Parathyroid adenoma (tissue), 2 donors: Measurements from ENCODE around the gene RNASEH2B.

Experiments
- H2AFZ ChIP-seq: fragments of 300-600 bp; sonication (generic); one replicate; pipeline ENCODE4 v1.7.0; 2017; ENCODE audit warnings: antibody characterized with exemption, mild to moderate bottlenecking
- H3K27ac ChIP-seq: fragments of 300-600 bp; sonication (generic); one replicate; pipeline ENCODE4 v1.7.0; 2017
- H3K27me3 ChIP-seq: fragments of 300-600 bp; sonication (generic); one replicate; pipeline ENCODE4 v1.7.0; 2017; ENCODE audit warnings: low read length; ENCODE audit not compliant: control insufficient read depth, insufficient read depth
- H3K36me3 ChIP-seq: fragments of 300-600 bp; sonication (generic); one replicate; pipeline ENCODE4 v1.7.0; 2017; ENCODE audit warnings: low read length; ENCODE audit not compliant: control insufficient read depth, insufficient read depth
- H3K4me1 ChIP-seq: fragments of 300-600 bp; sonication (generic); one replicate; pipeline ENCODE4 v1.7.0; 2017; ENCODE audit warnings: control low read depth
- H3K4me2 ChIP-seq: fragments of 300-600 bp; sonication (generic); one replicate; pipeline ENCODE4 v1.7.0; 2017; ENCODE audit warnings: low read length
- H3K4me3 ChIP-seq: fragments of 300-600 bp; sonication (generic); one replicate; pipeline ENCODE4 v1.7.0; 2017; ENCODE audit warnings: low read depth, low read length
- H3K79me2 ChIP-seq: fragments of 300-600 bp; sonication (generic); one replicate; pipeline ENCODE4 v1.7.0; 2017; ENCODE audit warnings: control low read depth
- H3K9ac ChIP-seq: fragments of 300-600 bp; sonication (generic); one replicate; pipeline ENCODE4 v1.7.0; 2017; ENCODE audit warnings: mild to moderate bottlenecking
- H3K9me3 ChIP-seq: fragments of 300-600 bp; sonication (generic); one replicate; pipeline ENCODE4 v1.7.0; 2017; ENCODE audit warnings: low read length; ENCODE audit not compliant: control insufficient read depth
- TF ChIP-seq, protein P1 (sequence below): fragments of 300-600 bp; sonication (generic); IDR thresholded peaks from one replicate; pipeline ENCODE4 v1.7.0; 2017; ENCODE audit warnings: antibody characterized with exemption, mild to moderate bottlenecking
- donor health status: primary hyperparathyroidism.

The RNASEH2B gene

DNA sequence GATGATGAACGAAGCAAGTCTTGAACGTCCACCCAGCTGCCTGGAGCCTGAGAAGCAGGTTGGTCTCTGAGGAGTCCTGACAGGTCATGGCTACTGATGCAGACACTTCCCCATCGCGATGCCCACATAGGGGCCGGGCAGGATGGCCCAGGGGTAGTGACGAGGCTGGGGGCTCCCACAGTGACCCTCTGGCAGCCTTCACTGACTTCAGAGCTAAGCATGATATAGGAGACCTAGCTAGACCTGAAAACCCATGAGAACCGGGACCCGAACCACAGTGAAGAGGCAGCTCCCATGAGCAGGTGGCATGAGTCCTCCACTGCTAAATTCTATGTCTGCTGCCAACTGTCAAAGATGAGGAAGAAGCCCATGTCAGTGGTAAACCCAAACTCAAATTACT, 91.7 kb downstream of the RNASEH2B start:
- H3K27ac ChIP-seq: no peak overlapping the region
- H3K36me3 ChIP-seq: no peaks in the 10 kb centered on the region
- H3K4me3 ChIP-seq: no peak overlapping the region

DNA sequence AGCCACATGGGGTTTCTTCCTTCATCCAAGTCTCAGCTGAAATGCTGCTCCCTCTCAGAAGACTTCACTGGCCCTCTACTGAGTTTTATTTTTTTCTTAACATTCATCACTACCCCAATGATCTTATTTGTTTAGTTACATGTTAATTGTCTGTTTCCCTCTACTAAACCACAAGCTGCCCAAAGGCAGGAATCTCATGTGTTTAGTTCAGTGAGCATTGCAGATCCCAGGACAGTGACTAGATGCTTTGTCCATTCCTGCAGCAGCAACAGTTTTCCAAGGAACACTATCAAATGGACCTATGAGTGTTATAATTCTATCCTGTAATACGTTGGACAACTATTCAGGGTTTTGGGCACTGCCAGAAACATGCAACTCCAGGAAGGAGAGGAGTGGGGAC, 93.1 kb downstream of the RNASEH2B start:
- H3K9me3 ChIP-seq: no peaks in the 10 kb centered on the region

More for the DNA sequence above, 91.7 kb downstream of the RNASEH2B start:
- Histone ChIP-seq H3K4me2 (no peak overlapping the region), H3K9ac (no peak overlapping the region), H3K4me1 (no peaks in the 10 kb centered on the region), H3K9me3 (no peaks in the 10 kb centered on the region), H2AFZ (no peak overlapping the region), H3K79me2 (no peaks in the 10 kb centered on the region), H3K27me3 (no peaks in the 10 kb centered on the region)
- TF ChIP-seq, protein P1, sequence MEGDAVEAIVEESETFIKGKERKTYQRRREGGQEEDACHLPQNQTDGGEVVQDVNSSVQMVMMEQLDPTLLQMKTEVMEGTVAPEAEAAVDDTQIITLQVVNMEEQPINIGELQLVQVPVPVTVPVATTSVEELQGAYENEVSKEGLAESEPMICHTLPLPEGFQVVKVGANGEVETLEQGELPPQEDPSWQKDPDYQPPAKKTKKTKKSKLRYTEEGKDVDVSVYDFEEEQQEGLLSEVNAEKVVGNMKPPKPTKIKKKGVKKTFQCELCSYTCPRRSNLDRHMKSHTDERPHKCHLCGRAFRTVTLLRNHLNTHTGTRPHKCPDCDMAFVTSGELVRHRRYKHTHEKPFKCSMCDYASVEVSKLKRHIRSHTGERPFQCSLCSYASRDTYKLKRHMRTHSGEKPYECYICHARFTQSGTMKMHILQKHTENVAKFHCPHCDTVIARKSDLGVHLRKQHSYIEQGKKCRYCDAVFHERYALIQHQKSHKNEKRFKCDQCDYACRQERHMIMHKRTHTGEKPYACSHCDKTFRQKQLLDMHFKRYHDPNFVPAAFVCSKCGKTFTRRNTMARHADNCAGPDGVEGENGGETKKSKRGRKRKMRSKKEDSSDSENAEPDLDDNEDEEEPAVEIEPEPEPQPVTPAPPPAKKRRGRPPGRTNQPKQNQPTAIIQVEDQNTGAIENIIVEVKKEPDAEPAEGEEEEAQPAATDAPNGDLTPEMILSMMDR: no peak

DNA sequence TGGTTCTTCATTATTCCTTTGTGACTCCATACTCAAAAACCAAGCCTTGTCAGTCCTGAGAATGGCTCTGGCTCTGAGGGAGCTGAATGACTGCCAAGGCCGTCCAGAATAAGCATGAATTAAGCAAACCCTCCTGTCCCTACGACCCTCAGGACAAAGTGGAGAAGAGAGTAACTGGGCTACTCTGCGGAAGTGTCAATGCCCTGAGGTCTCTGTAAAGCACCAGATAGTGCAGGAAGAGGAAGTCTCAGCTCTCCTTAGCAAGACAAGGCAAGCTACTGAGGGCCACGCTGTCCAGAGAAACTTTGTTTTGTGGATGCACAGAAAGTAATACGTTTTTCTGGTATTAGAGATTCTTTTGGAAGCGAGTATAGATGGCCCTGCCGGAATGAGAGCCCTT, 94.1 kb downstream of the RNASEH2B start:
- no peaks in the 10 kb centered on the region for H3K27me3 ChIP-seq
- H3K4me2 ChIP-seq: no peak overlapping the region
- TF ChIP-seq, protein P1: no peak
- H2AFZ ChIP-seq: no peak overlapping the region
- H3K4me1 ChIP-seq: no peaks in the 10 kb centered on the region
- no peak overlapping the region for H3K27ac ChIP-seq
- H3K9me3 ChIP-seq: no peaks in the 10 kb centered on the region
- H3K36me3 ChIP-seq: no peaks in the 10 kb centered on the region
- H3K4me3 ChIP-seq: no peak overlapping the region
- H3K79me2 ChIP-seq: no peaks in the 10 kb centered on the region
- no peak overlapping the region for H3K9ac ChIP-seq

More for the DNA sequence above, 93.1 kb downstream of the RNASEH2B start:
- no peak overlapping the region for H3K27ac ChIP-seq
- H2AFZ ChIP-seq: no peak overlapping the region
- no peak overlapping the region for H3K4me3 ChIP-seq
- TF ChIP-seq, protein P1: no peak
- H3K36me3 ChIP-seq: no peaks in the 10 kb centered on the region
- no peak overlapping the region for H3K4me2 ChIP-seq
- H3K9ac ChIP-seq: no peak overlapping the region
- H3K4me1 ChIP-seq: no peaks in the 10 kb centered on the region
- H3K27me3 ChIP-seq: no peaks in the 10 kb centered on the region
- H3K79me2 ChIP-seq: no peaks in the 10 kb centered on the region

DNA sequence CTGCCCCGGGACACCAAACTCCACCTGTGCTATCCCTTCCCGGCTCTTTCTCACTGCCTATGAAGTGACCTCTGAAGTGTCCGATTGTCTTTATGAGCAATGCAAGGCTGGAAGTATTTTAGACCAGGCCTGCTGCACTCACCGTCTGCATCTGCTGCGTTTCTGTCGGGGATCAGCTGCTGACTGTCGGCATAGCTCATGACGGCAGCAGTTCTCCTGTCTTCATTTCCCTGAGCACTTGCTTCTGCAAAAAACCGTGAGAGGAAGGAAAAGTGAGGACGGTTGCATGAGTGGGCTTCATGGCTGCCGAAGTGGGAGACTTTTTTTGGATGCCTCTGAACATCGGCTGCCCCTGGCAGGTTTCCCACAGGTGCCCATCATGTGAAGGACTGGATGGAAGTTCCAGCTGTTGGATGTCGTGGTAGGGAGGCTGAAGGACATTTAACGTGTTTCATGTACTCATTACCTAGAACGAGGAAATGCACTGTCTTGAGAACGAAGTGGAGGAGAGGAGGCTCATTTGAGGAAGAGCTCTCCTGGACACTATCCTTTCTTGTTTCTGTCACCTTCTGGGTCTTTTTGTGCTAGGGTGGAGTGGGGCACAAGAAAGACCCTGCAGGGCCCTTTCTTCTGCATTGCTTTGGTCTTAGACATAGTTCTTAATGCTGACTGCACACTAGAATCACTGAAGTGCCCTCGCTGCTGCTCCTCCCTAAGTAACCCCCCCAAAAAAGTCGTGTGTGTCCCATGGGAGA, 94.7 kb downstream of the RNASEH2B start:
- no peaks in the 10 kb centered on the region for H3K36me3 ChIP-seq
- H3K4me3 ChIP-seq: no peak overlapping the region
- no peaks in the 10 kb centered on the region for H3K9me3 ChIP-seq
- H3K4me2 ChIP-seq: no peak overlapping the region
- H3K79me2 ChIP-seq: no peaks in the 10 kb centered on the region
- H3K27ac ChIP-seq: no peak overlapping the region
- no peak overlapping the region for H2AFZ ChIP-seq
- TF ChIP-seq, protein P1: no peak
- no peaks in the 10 kb centered on the region for H3K27me3 ChIP-seq
- H3K4me1 ChIP-seq: no peaks in the 10 kb centered on the region
- no peak overlapping the region for H3K9ac ChIP-seq

DNA sequence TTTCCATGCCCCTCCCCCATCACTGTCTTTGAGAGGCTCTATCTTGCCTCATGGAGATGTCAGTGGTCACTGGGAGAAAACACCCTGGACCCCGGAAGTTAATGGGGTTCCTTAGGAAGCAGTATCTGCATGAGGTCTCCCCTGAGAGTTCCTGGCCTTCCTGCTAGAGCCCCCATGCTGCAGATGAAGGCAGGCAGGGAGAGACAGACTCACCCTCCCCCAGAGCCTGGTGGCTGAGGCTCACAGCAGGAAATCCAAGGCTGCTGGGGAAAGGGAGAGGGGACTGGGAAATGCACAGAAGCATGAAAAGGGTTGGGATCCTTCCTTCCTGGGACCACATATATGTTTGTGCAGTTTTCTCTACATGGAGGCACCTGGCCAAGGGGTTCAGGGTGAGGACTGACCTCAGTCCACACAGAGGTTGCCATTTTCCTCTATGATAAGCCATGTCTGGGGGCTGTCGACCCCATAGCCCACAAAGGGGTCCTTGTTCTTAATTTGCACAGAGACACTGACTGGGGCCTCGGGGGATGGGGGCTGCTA, 95.4 kb downstream of the RNASEH2B start:
- H3K4me1 ChIP-seq: no peaks in the 10 kb centered on the region
- no peak overlapping the region for H3K9ac ChIP-seq
- H3K79me2 ChIP-seq: no peaks in the 10 kb centered on the region
- H3K4me3 ChIP-seq: no peak overlapping the region
- TF ChIP-seq, protein P1: no peak
- no peak overlapping the region for H2AFZ ChIP-seq
- no peak overlapping the region for H3K4me2 ChIP-seq
- no peaks in the 10 kb centered on the region for H3K9me3 ChIP-seq
- no peak overlapping the region for H3K27ac ChIP-seq
- no peaks in the 10 kb centered on the region for H3K27me3 ChIP-seq
- H3K36me3 ChIP-seq: no peaks in the 10 kb centered on the region
